ENCODE results near the gene PTTG1IP. TPM values are rescaled to one million over a fixed set of nuclear protein-coding genes. Genes with fewer than 3 reads are reported as not detected.
A peak's percentile ranks its signal among the peaks of the same experiment; 100 is the strongest.

PTTG1IP gene
- total and polyA plus RNA-seq, 2 of the 13 experiments (the other 11 are each of a cell fraction or from before 2014, with no cell fraction given), result 161 to 700 TPM

DNA sequence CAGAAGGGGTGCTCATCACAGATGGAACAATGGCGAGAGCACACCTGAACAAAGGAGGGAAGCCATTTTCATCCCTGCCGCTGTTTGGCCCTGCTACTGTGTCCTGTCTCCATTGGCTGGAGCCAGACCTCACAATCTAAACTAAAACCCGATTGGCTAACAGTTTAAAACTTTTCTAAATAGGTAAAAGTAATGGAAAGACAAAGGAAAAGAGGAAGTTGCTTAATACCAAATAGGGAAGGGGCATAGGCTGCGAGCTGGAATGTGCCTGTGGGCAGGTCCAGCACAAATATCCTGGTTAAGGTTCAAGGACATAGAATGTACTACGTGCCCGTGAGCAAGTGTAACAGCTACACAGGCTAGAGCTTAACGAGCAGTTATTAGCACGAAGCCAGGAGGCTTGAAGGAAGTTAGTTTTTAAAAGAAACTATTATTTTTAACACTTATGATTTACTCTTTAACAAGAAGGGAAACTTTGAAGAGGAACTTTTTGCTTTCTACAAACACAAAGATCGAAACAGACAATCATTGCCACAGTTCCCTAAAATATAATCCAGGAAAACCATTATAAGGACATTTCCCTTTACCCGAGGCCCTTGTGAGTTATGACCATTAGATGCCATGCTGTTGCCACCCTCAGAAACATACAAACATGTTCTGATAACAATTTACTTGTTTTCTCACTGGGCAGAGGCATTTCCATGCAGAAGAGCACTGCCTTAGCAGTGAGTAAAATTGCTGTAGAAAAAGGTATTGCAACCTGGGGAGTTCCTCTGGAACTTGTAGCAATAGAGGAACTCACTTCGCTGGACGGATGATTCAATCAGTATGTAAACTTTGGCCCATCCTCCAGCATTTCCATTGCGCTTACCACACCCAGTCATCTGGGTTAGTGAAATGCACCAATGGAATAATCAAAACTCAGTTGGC lies 4.8 kb upstream of the PTTG1IP start (continued):
- TF ChIP-seq SRSF9 (IDR thresholded peaks at IDR 0.05; ENCODE audit: borderline replicate concordance, insufficient read depth, low read depth, low read length, poor library complexity, severe bottlenecking) (no peak), REXO4 (CRISPR knock-in tag; IDR thresholded peaks at IDR 0.05; ENCODE audit: borderline replicate concordance) (no peak), RCOR2 (CRISPR knock-in tag; IDR thresholded peaks at IDR 0.05) (peak; percentile 73; the same call in 1 of the 2 replicates), KDM6A (CRISPR knock-in tag; IDR thresholded peaks at IDR 0.05; ENCODE audit: low read depth) (peak; percentile 87), NCOA5 (CRISPR knock-in tag; IDR thresholded peaks at IDR 0.05) (no peak), CBX5 (CRISPR knock-in tag; IDR thresholded peaks at IDR 0.05; ENCODE audit: borderline replicate concordance) (peak; percentile 42; the same call in 1 of the 2 replicates), ATF7-NPFF (CRISPR knock-in tag; IDR thresholded peaks at IDR 0.05; ENCODE audit: low read depth) (no peak), FOXP4 (CRISPR knock-in tag; IDR thresholded peaks at IDR 0.05) (no peak; the same call in 1 of the 2 replicates), ZBTB44 (CRISPR knock-in tag; IDR thresholded peaks at IDR 0.05) (no peak), ZC3H4 (CRISPR knock-in tag; IDR thresholded peaks at IDR 0.05; ENCODE audit: borderline replicate concordance) (no peak), RBAK (CRISPR knock-in tag; IDR thresholded peaks at IDR 0.05) (peak; percentile 83; the same call in 1 of the 2 replicates)
- TF ChIP-seq, protein P1, sequence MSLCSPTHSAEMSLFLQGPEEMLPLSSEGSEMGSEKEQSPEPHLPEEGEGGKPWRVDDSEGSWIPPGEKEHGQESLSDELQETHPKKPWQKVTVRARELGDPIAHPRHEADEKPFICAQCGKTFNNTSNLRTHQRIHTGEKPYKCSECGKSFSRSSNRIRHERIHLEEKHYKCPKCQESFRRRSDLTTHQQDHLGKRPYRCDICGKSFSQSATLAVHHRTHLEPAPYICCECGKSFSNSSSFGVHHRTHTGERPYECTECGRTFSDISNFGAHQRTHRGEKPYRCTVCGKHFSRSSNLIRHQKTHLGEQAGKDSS (CRISPR knock-in tag; IDR thresholded peaks at IDR 0.05; ENCODE audit: borderline replicate concordance, low read depth), result no peak
- TF ChIP-seq, protein P2, sequence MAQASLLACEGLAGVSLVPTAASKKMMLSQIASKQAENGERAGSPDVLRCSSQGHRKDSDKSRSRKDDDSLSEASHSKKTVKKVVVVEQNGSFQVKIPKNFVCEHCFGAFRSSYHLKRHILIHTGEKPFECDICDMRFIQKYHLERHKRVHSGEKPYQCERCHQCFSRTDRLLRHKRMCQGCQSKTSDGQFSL (CRISPR knock-in tag; IDR thresholded peaks at IDR 0.05), result no peak

Measured in HepG2 (cell line).